K562 (cell line): ENCODE measurements around the gene MALAT1. TPM values are rescaled to one million over a fixed set of nuclear protein-coding genes. Genes with fewer than 3 reads are reported as not detected.

Experiments
- CBFA2T2 ChIP-seq: fragments of 450-650 bp; conservative IDR thresholded peaks from 2 replicates; pipeline ENCODE4 v1.6.1; 2017; ENCODE audit warnings: mild to moderate bottlenecking
- DNMT1 ChIP-seq: fragments of 450-650 bp; IDR thresholded peaks from 2 replicates; pipeline ENCODE4 v1.6.1; 2016; ENCODE audit warnings: antibody characterized with exemption, mild to moderate bottlenecking
- E2F8 ChIP-seq: fragments of 450-650 bp; IDR thresholded peaks from 2 replicates; pipeline ENCODE4 v1.7.1; 2018; ENCODE audit warnings: mild to moderate bottlenecking, low read depth; ENCODE audit not compliant: partially characterized antibody
- EWSR1 ChIP-seq: fragments of 450-650 bp; IDR thresholded peaks from 2 replicates; pipeline ENCODE4 v1.6.1; 2018; ENCODE audit warnings: borderline replicate concordance, mild to moderate bottlenecking, low read depth, moderate library complexity; ENCODE audit not compliant: partially characterized antibody
- FOXP4 ChIP-seq: sonication (generic); formaldehyde crosslinking; IDR thresholded peaks from 2 replicates; pipeline ENCODE4 v1.8.0; 2022; ENCODE audit warnings: mild to moderate bottlenecking, missing genetic modification reagents, borderline replicate concordance
- HDGF ChIP-seq: fragments of 450-650 bp; IDR thresholded peaks from 2 replicates; pipeline ENCODE4 v1.6.1; 2016
- HINFP ChIP-seq: fragments of 450-650 bp; conservative IDR thresholded peaks from 2 replicates; pipeline ENCODE4 v1.6.1; 2016; ENCODE audit warnings: missing genetic modification characterization, low read depth, mild to moderate bottlenecking, control low read depth, missing compliant biosample characterization
- KAT2B ChIP-seq: IDR thresholded peaks from one replicate; pipeline ENCODE4 v1.6.1; 2012; ENCODE audit warnings: low read depth, mild to moderate bottlenecking, control low read depth, inconsistent platforms, low read length, moderate library complexity
- NCOA6 ChIP-seq: fragments of 450-650 bp; IDR thresholded peaks from 2 replicates; pipeline ENCODE4 v1.6.1; 2017; ENCODE audit warnings: mild to moderate bottlenecking
- NFE2 ChIP-seq: IDR thresholded peaks from 2 replicates; pipeline ENCODE4 v1.6.1; 2014; ENCODE audit warnings: antibody characterized with exemption, low read depth
- POLR3G ChIP-seq: IDR thresholded peaks from 2 replicates; pipeline ENCODE4 v1.6.1; 2011; ENCODE audit not compliant: insufficient read length, insufficient replicate concordance; ENCODE audit errors: extremely low read depth
- RREB1 ChIP-seq: fragments of 250-450 bp; sonication (Bioruptor Pico); IDR thresholded peaks from 2 replicates; pipeline ENCODE4 v1.4.0; 2020
- SNRNP70 ChIP-seq: fragments of 200-400 bp; formaldehyde crosslinking; optimal IDR thresholded peaks from 2 replicates; pipeline ENCODE3; 2017; ENCODE audit warnings: low read depth, low read length
- ZZZ3 ChIP-seq: fragments of 450-650 bp; IDR thresholded peaks from 2 replicates; pipeline ENCODE4 v1.6.1; 2016; ENCODE audit warnings: antibody characterized with exemption, mild to moderate bottlenecking, moderate library complexity
- polyA plus RNA-seq, 8 experiments: library from polyadenylated mRNA; depleted of rRNA in 4 of 8; stranded (reverse) in 5 of 8; unstranded in 3 of 8; fragments of >200 nt; fragmentation: Nextera tagmentation in 2 of 8; fragmentation: Illumina TruSeq in 1 of 8; extraction: Ambion mirVana in 2 of 8; extraction: Trizol in 1 of 8; gene quantifications; 2 replicates each; pipeline versions ENCODE4 v1.2.1 to v1.2.3, GENCODE V29; 2011 to 2014; ENCODE audit warnings: inconsistent platforms in 1 of 8, missing spikeins in 1 of 8
- total RNA-seq, 7 experiments: library from RNA; depleted of rRNA in 6 of 7; stranded (reverse); fragments of >200 nt in 6 of 7; fragmentation: Illumina TruSeq in 2 of 7; extraction: Trizol in 2 of 7; gene quantifications; 2 replicates each; pipeline versions ENCODE4 v1.2.1 to v1.2.3, GENCODE V29; 2011 to 2021; ENCODE audit warnings: low replicate concordance in 1 of 7

MALAT1 gene
- total and polyA plus RNA-seq, 9 of the 15 experiments (the other 6 are each of a cell fraction or from before 2014, with no cell fraction given): 363 to 8,715 (median 2,351) TPM

GRCh38 chr11:65487467-65488272 lies 11.2 kb upstream of the MALAT1 start (continued):
- TF ChIP-seq RREB1 (CRISPR knock-in tag) (peak; percentile 99), FOXP4 (no peak), HDGF (no peak), SNRNP70 (no peak), NCOA6 (no peak), DNMT1 (no peak), CBFA2T2 (peak; percentile 64), POLR3G (no peak), E2F8 (no peak), EWSR1 (no peak), NFE2 (no peak), KAT2B (no peak), ZZZ3 (no peak), HINFP (no peak)
